Mammary epithelial cell (primary cell): ENCODE data around the gene KMT2B.

Experiments
- EZH2 ChIP-seq: IDR thresholded peaks from 2 replicates; pipeline ENCODE4 v1.6.1; 2012; ENCODE audit warnings: low read length, inconsistent platforms, borderline replicate concordance
- TF ChIP-seq, protein P1 (sequence below), 2 donors: IDR thresholded peaks in 1 of 2; conservative IDR thresholded peaks in 1 of 2; 2 replicates each; pipeline ENCODE4 v1.5.1; 2011 to 2012; ENCODE audit warnings: inconsistent platforms in 2 of 2, low read length in 2 of 2, mild to moderate bottlenecking in 2 of 2, control low read depth in 1 of 2, low read depth in 1 of 2; ENCODE audit not compliant: insufficient read depth in 1 of 2; ENCODE audit errors: extremely low read depth in 1 of 2

GRCh38 chr19:35746531-35746930 lies 28.7 kb downstream of the KMT2B start:
- no peak for TF ChIP-seq EZH2
- TF ChIP-seq, protein P1, sequence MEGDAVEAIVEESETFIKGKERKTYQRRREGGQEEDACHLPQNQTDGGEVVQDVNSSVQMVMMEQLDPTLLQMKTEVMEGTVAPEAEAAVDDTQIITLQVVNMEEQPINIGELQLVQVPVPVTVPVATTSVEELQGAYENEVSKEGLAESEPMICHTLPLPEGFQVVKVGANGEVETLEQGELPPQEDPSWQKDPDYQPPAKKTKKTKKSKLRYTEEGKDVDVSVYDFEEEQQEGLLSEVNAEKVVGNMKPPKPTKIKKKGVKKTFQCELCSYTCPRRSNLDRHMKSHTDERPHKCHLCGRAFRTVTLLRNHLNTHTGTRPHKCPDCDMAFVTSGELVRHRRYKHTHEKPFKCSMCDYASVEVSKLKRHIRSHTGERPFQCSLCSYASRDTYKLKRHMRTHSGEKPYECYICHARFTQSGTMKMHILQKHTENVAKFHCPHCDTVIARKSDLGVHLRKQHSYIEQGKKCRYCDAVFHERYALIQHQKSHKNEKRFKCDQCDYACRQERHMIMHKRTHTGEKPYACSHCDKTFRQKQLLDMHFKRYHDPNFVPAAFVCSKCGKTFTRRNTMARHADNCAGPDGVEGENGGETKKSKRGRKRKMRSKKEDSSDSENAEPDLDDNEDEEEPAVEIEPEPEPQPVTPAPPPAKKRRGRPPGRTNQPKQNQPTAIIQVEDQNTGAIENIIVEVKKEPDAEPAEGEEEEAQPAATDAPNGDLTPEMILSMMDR (conservative IDR thresholded peaks at IDR 0.05 in 1 of 2, IDR thresholded peaks at IDR 0.05 in 1 of 2; ENCODE audit: extremely low read depth in 1 of 2, insufficient read depth in 1 of 2, low read depth in 1 of 2, low read length in 2 of 2) = no peak
